ENCODE results near the gene BASP1.

The BASP1 gene

GRCh38 chr5:17217493-17218352, at the start of gene BASP1:
Gene BASP1, plus strand, starts transcription at chr5:17217631. Its CDS starts 57,586 bp downstream, at chr5:17275217.
- peak; percentile 71 for DNase-seq (ENCODE audit: low spot score)
- no peak for FAIRE-seq

DNA sequence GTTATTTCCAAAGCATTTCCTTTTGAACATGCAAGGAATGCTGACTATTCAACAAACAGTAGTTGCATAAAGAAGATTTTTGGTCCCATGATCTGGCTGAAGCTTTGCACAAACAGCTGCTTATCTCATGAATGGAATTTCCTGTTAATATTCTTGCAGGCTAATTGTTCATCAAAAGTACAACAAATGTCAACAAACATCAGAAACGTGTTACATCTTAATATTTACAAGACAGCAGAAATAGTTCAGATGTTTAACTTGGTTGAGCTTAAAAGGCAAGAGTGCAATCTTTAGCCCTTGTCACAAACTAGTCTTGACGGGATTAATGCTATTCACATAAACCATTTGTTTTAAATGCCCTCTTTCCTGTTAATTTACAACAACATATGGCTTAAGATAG, 47.9 kb upstream of the BASP1 start:
- DNase-seq (ENCODE audit: low spot score) (no peak), FAIRE-seq (no peak)

DNA sequence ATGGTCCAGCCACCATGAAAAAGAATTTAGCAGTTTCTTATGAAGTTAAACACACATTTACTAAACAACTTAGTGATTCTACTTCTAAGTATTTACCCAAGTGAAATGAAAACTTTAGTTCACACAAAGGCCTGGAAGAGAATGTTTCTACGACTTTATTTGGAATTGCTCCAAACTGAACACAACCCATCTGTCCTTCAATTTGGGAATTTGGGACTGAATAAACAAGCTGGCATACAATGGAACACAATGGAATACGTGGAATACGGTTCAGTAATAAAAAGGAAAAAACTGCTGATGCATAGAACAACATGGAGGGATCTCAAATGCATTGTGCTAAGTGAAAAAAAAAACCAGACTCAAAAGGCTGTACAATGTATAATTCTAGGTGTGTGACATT, 44.6 kb upstream of the BASP1 start:
- DNase-seq (ENCODE audit: low spot score) = no peak
- FAIRE-seq = no peak

DNA sequence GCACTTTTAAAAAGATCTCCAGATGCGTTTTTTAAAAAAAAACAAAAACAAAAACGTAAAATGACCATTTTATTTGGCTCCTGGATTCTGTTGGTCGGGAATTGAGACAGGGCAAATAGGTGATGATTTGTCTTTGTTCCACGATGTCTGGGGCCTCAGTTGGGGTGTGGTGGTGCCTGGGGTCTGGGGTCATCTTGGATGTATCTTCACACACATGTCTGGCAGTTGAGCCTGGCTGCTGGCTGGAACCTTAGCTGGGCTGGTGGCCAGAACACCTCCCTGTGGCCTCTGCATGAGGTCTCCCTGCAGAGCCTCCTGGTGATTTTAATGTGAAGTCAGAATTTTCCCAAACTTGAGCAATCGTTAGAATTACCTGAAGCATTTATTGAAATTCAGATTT, 42.5 kb upstream of the BASP1 start:
- FAIRE-seq (no peak), DNase-seq (ENCODE audit: low spot score) (no peak)

DNA sequence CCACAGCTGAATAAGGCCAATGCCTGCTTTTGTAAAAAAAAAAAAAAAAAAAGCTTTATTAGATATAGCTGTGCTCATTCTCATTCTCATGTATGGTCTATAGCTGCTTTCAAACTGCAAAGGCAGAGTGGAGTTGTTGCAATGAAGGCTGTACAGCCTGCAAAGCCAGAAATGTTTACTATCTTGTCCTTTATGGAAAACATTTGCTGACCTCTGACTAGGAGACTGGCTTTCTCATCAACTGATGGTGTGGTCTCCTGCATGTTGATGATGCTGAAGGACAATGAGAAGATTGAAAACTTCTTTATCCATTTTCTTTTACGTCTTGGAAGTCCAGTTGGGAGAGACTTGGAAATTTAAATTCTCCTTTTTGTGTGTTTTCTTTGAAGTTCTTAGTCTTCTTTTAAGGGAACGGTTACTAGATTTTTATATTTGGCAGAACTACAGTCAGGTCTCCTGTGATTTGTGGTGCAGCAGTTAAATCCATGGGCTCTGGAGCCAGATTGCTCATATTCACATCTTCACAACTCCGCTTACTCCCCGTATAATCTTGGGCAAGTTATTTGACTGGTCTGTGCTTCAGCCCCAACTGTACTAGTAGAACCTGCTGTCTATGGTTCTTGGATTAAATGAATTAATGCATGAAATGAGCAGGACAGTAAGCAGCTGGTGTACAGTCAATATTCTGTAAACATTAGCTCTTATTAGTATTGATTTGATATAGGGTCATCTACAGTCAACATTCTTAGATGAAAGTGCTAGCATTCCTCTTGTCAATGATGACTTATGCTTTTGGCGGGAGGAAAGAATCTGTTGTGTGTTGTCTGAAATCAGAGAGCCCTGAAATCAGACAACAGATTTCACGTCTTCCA, 39.7 kb upstream of the BASP1 start:
- FAIRE-seq (no peak), DNase-seq (ENCODE audit: low spot score) (no peak)

DNA sequence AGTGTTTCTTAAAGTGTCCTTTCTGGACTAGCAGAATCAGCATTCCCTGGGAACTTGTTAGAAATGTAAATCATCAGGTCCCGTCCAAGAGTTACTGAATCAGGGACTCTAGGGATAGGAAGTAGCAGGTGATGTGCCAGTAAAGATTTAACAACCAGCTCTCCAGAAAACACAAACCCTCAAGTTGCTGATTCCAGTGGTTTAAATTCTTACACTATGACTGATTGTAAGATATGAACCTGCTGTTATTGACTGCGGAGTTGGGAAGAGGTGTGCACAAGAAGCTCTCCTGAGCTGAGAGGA, 39.1 kb upstream of the BASP1 start:
- no peak for FAIRE-seq
- DNase-seq (ENCODE audit: low spot score) = no peak

DNA sequence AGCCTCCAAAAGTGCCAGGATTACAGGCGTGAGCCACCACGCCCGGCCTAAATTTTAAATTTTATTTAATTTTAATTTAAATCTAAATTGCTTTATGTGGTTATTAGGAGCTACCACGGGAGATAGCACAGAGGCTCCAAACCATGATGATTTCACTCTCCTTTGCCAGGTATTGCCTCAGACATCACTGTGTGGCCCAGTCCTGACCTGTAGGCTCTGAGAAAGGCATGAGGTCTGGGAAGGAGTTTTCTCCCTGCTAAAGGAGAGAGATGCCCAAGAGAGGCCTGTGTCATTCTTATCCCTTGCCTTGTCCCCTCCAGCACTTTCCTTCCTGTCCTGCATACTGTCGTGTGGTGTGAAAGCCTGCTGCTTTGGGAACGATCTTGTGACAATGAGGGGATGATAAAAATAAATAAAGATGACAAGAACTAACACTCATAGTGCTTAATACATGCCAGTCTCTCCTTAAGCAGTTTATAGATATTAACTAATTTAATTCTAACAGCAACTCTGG, 37.0 kb upstream of the BASP1 start:
- DNase-seq (ENCODE audit: low spot score) = no peak
- FAIRE-seq = no peak

- FAIRE-seq (peak; percentile 82), DNase-seq (ENCODE audit: low spot score) (peak; percentile 100)
Observed at GRCh38 chr5:17180864-17181723, 36.3 kb upstream of the BASP1 start.

- no peak for FAIRE-seq
- peak; percentile 60 for DNase-seq (ENCODE audit: low spot score)
Observed at GRCh38 chr5:17182494-17182893, 34.9 kb upstream of the BASP1 start.

- FAIRE-seq (no peak), DNase-seq (ENCODE audit: low spot score) (no peak)
Observed at GRCh38 chr5:17182981-17183380, 34.5 kb upstream of the BASP1 start.

GRCh38 chr5:17183831-17184230, 33.6 kb upstream of the BASP1 start:
- no peak for FAIRE-seq
- DNase-seq (ENCODE audit: low spot score) = no peak

- FAIRE-seq (no peak), DNase-seq (ENCODE audit: low spot score) (no peak)
Observed at GRCh38 chr5:17184588-17184987, 32.8 kb upstream of the BASP1 start.

GRCh38 chr5:17185349-17185748, 32.1 kb upstream of the BASP1 start:
- FAIRE-seq (no peak), DNase-seq (ENCODE audit: low spot score) (no peak)

DNA sequence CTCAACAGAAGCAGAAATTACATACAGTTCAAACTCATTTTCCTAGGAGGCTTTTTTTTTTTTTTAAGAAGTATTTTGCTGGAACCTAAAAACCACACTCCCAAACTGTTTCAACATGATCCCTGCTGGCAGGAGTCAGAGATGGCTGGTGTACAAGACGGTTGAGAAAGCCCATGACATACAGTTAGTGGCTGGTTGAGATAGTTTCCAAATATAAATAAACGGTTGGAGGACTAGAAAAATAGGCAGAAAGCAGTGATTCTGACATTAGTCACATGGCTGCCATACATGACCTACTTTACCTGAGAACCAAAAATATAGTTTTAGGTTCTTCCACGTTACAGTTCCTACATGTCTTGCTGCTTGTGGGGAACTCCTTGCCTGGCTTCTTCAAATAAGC, 31.7 kb upstream of the BASP1 start:
- FAIRE-seq = no peak

GRCh38 chr5:17186256-17186655, 31.2 kb upstream of the BASP1 start:
- no peak for FAIRE-seq
- peak; percentile 32 for DNase-seq (ENCODE audit: low spot score)

More for the DNA sequence above, 31.7 kb upstream of the BASP1 start:
- DNase-seq (ENCODE audit: low spot score) = peak; percentile 48

- no peak for FAIRE-seq
- DNase-seq (ENCODE audit: low spot score) = peak; percentile 66
Observed at GRCh38 chr5:17187011-17187785, 30.2 kb upstream of the BASP1 start.

DNA sequence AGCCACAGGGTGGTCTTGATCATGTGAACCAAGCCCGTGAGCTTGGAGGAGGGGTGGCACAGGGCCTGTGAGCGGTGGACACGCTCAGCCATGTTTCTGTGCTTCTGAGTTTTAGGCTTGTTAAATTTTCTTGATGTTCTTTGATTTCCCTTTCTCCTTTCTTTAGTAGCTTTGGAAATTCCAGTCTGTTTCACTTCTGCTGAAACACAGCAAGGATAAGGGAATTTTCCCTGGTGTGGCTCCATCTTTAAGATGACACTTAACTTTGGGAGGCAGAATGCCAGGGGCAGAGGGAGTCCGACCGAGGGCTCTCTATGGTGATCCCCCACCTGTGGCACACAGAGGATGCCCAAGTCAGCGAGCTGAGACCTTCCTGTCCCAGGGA, 29.7 kb upstream of the BASP1 start:
- DNase-seq (ENCODE audit: low spot score) (no peak), FAIRE-seq (no peak)

DNA sequence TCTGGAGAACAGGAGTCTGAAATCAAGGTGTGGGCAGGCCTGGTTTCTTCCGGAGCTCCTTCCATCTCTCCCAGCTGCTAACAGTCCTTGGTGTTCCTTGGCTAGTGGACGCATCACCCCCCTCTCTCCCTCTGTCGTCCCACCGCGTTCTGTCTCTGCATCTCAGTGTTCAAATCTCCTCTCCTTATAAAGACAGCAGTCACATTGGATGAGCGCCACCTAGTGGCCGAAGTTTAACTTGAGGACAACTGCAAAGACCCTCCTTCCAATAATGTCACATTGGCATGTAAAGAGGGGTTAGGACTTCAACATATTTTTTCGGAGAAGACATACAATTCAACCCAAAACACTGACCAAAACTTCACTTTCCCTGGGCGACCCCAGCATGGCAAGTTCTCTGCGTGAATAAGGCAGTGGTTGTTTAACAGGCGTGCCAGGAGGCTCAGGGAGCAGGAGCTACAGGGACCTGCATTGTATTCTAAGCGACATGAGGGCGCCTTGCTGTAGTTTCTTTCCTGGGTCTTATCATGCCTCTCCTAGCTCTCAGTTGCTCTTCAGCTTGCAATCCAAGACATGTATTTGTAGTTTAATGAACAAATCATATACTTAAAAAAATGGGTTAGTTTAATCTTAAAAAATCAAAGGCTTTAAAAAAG, 27.9 kb upstream of the BASP1 start:
- FAIRE-seq (peak; percentile 62), DNase-seq (ENCODE audit: low spot score) (peak; percentile 73)

GRCh38 chr5:17190242-17190778, 27.1 kb upstream of the BASP1 start:
- FAIRE-seq = peak; percentile 83

More at GRCh38 chr5:17190242-17190778, 27.1 kb upstream of the BASP1 start:
- peak; percentile 60 for DNase-seq (ENCODE audit: low spot score)
